Raji (cell line): Measurements from ENCODE around the gene ACAA2.

ENCODE experiments used
- POLR2A ChIP-seq: IDR thresholded peaks from 2 replicates; pipeline ENCODE4 v1.6.1; 2011; ENCODE audit warnings: low read depth, low read length, control low read depth; ENCODE audit not compliant: insufficient read depth

ACAA2 gene

GRCh38 chr18:49849331-49850217 is 36.2 kb upstream of the ACAA2 start:
- no peak for TF ChIP-seq POLR2A

DNA sequence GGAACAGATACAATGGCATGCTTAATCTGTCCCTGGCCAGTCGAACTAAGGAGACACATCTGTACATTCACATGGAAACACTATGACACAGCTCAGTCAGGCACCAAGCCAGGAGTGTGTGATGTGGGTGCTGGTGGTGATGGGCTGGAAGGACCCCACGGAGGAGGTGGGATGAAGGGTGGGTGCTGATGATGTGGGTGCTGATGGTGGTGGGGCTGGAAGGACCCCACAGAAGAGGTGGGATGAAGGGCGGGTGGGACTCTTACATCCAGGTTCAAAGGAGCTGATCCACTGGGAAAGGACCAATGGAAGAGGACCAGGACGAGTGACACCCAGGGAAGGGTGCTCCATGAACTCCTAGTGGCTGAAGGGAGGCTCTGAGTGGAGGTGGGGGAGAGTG is 34.8 kb upstream of the ACAA2 start:
- TF ChIP-seq POLR2A, result no peak

- TF ChIP-seq POLR2A, result no peak
Measured at GRCh38 chr18:49847524-49847923, 34.2 kb upstream of the ACAA2 start.

DNA sequence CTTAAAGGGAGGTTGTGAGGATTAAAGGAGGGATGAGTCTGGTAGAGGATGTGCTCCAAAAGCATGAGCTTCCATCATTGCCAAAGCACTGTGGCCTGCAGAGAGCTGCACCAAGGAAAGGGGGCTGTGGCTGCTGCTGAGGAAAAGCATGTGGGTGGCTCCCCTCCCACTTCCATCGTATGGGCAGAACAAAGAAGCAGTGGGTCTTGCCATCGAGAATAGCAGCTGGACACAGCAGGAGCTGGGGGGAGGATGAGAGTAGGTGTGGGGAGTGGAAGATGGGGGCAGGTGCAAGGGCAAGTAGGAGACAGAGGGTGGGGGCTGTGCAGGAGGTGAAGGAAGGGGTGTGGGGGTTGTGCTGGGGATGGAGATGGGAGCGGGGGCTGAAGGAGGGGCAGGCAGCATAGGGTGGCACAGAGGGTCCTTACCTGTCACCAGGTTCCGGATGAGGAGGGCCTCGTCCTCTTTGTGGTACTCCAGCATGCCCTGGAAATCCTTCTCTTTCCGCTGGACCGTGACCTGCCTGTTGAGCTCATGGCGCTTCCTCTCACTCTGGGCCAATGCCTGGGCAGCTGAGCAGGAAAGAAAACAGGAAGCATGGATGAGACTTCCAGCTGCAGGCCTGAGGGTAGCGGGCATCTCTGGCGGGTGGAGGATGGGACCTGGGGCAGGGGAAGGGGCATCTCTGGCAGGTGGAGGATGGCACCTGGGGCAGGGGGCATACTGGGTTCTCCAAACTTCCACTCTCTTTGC is 33.6 kb upstream of the ACAA2 start:
- TF ChIP-seq POLR2A, result no peak

DNA sequence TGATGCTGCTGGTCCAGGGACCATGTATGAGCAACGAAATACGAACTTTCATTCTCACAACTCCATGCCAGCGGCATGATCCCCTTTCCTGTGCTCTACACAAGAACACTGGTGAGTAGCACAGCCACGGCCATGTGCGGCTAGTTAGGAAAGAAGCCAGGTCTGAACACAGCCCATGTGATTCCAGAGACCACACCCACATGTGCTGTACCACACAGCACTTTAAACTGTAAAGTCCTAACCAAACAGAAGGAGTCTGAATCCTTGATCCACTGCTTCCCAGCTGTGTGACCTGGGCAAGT is 33.0 kb upstream of the ACAA2 start:
- no peak for TF ChIP-seq POLR2A

DNA sequence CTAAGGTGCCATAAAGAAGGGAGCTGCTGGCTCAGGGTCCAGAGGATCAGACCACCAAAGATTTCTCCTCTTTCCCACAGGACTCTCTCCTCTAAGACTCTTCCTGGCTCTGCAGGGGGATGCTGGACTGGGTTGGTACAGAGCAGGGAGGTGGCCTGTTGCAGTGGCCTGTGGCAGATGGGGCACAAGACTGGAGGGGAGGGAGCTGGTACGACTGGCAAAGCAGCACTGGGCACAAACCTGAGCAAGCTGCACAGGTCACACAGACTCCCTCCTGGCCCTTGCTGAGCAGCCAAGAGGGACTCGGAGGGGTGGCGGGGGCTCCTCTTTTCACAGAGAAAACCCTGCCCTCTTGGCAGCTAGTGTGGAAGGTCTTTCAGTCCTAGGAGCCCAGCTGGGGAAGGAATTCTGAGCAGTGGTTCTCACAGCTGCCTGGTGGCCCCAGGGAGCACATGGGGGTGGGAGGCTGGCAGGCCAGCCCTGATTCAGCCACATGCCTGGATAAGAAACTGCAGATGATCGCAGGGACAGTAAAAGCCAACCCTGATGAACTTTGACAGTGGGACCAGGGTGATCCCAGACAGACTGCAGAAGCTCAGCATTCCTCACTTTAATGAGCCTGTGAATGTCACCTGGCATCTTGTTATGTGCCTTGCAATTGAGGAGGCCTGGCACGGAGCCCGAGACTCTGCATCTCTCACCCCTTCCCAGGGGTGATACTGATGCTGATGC is 32.5 kb upstream of the ACAA2 start:
- no peak for TF ChIP-seq POLR2A

DNA sequence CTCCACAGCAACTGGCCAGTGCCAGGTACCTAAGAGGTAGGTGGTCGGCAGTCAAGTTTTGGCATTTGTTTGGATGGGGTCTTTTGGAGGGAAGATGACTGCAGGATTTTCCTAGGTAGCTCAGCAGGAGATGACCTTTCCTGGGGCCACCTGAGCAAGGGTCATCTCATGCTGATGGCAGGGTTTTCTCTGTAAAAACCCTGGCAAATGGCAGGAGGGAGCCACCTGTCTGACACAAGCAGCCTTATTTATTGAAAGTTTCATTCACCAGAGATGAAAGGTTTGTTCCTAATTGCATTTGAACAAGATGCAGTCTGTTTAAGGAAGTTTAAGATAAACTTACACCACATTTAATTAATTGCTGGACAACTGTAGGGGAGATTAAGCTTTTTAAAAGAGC is 31.6 kb upstream of the ACAA2 start:
- no peak for TF ChIP-seq POLR2A

DNA sequence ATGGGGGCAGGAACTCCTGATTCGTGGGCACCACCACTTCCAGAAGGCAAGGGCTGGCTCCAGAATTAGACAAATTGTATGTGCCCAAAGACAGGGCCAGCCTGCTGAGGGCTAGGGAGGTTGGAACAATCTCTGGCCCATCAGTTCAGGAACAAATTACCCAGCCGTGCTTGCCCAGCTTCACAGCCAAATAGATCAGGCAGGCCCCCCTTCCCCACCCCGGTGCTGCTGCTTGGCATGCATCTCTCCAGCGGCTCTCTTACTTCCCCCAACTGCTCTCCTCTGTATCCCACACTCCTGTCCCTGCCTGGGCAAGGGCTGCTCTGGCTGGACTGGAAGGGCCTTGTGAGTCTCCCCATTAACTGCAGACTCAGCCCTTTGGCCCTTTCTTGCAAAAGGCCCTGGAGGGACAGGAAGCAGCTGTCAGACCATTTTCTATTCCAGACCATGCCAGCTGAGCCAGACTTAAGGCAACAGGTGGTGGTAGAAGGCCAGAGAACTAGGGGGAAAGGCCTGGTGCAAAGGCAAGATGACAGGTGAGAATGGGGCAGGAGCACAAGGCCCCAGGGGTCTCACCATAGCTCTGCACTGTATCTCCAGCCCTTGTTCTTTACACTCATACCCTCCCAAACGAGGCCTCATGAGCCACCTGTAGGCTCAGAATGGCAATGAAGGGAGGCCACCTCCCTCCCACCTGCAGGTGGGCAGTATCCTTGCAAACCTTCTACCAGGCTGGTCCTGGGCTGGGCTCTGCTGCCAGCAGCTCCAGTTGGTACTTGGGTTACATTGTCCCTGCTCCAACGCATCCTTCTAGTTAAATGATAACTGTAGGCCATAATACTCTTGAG is 30.7 kb upstream of the ACAA2 start:
- no peak for TF ChIP-seq POLR2A

DNA sequence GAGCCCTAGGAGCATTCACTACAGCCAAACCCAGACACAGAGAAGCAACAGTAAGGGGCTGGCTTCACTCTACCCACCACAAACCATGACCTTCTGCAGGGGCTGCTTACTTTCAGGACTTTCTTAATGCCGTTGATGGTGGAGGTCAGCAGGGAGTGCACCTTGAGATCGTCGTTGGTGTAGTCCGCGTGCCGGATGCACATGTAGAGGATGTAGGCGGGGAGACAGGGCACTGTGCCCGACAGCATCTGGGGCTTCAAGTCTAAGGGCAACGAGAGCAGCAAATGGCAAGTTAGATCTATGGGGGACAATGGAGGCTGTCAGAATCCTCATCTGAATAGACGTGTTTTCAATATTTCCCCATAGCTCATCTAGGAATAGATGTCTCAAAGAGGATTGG is 29.8 kb upstream of the ACAA2 start:
- TF ChIP-seq POLR2A, result no peak

DNA sequence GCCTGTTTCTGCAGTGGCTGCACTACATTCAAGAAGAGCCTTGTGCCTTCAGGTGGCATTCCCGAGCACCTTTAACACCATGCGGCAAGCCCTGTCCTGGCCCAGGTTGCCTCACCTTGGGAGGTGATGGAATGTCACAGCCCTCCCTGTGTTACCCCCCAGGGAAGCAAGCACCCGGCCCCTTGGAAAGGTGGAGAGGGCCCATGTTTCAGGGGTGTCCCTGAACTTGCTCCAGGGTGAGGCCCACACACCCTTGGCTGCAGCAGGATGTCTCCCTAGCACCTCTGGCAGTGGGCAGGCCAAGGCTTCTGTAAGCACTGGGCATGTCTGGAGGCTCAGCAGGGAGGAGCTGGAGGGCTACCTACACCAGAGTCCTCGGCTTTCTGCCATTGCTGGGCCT is 29.3 kb upstream of the ACAA2 start:
- TF ChIP-seq POLR2A, result no peak

GRCh38 chr18:49841236-49842217 is 28.2 kb upstream of the ACAA2 start:
- TF ChIP-seq POLR2A, result no peak

GRCh38 chr18:49839012-49839411 is 25.7 kb upstream of the ACAA2 start:
- no peak for TF ChIP-seq POLR2A

DNA sequence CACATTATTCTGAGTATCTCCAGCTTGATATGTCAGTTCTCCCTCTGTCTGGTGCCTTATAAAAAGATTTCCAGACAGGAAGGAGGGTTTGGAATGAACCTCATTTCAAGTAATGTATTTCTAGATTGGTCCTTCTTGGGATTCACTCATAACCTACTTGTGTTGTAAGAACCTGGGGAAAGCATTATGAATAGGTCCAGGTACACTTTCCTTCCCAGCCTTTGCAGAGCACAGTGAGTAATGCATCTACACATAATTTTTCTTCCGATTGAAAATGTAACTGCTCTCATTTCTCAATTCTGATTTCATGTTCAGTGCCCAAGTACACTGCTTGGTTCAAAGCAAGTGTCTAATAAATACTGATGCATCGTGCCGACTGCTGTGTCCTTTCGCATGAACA is 25.0 kb upstream of the ACAA2 start:
- no peak for TF ChIP-seq POLR2A

DNA sequence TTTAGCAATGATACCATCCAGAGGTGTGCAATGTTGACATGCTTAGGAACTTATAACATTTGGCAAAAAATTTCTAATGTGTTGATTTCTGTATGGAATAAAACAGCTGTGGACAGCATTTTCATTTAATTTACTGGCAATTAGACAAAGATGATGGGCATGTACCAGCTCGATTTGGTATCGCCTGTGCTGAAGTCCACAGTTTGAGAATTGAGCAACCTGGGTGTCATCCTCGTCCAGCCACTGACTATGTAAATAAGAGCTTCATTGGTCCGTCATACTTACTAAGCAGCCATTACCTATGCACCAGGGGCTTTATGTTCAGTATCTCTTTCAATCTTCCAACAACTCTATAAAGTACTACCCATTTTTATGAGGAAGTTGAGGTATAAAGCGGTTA is 24.6 kb upstream of the ACAA2 start:
- TF ChIP-seq POLR2A, result no peak
